ENCODE results near the gene RASGEF1C.

The RASGEF1C gene

GRCh38 chr5:180141068-180141660, 67.8 kb downstream of the RASGEF1C start:
- in situ Hi-C loops (cut with HindIII; ENCODE audit: low pct_ligation_motif_present, low pct_unique_long_range_greater_than_20kb, low sequenced_read_pairs) = no loop called here
- no peak for DNase-seq

- in situ Hi-C loops (cut with HindIII; ENCODE audit: low pct_ligation_motif_present, low pct_unique_long_range_greater_than_20kb, low sequenced_read_pairs) = no loop called here
- DNase-seq = no peak
Observed at GRCh38 chr5:180140571-180140970, 68.4 kb downstream of the RASGEF1C start.

GRCh38 chr5:180140079-180140554, 68.9 kb downstream of the RASGEF1C start:
- no peak for DNase-seq
- in situ Hi-C loops (cut with HindIII; ENCODE audit: low pct_ligation_motif_present, low pct_unique_long_range_greater_than_20kb, low sequenced_read_pairs) = no loop called here

- DNase-seq = no peak
- in situ Hi-C loops (cut with HindIII; ENCODE audit: low pct_ligation_motif_present, low pct_unique_long_range_greater_than_20kb, low sequenced_read_pairs) = no loop called here
Observed at GRCh38 chr5:180139731-180140055, 69.3 kb downstream of the RASGEF1C start.

GRCh38 chr5:180138976-180139730, 69.9 kb downstream of the RASGEF1C start:
- DNase-seq = no peak
- in situ Hi-C loops (cut with HindIII; ENCODE audit: low pct_ligation_motif_present, low pct_unique_long_range_greater_than_20kb, low sequenced_read_pairs) = no loop called here

- DNase-seq = no peak
- in situ Hi-C loops (cut with HindIII; ENCODE audit: low pct_ligation_motif_present, low pct_unique_long_range_greater_than_20kb, low sequenced_read_pairs) = no loop called here
Observed at GRCh38 chr5:180138214-180138975, 70.6 kb downstream of the RASGEF1C start.

GRCh38 chr5:180137401-180138213, 71.4 kb downstream of the RASGEF1C start:
- in situ Hi-C loops (cut with HindIII; ENCODE audit: low pct_ligation_motif_present, low pct_unique_long_range_greater_than_20kb, low sequenced_read_pairs) = no loop called here
- DNase-seq = no peak

GRCh38 chr5:180136630-180137381, 72.2 kb downstream of the RASGEF1C start:
- in situ Hi-C loops (cut with HindIII; ENCODE audit: low pct_ligation_motif_present, low pct_unique_long_range_greater_than_20kb, low sequenced_read_pairs) = no loop called here
- DNase-seq = no peak

GRCh38 chr5:180135967-180136629, 72.9 kb downstream of the RASGEF1C start:
- no peak for DNase-seq

GRCh38 chr5:180135128-180135955, 73.7 kb downstream of the RASGEF1C start:
- in situ Hi-C loops (cut with HindIII; ENCODE audit: low pct_ligation_motif_present, low pct_unique_long_range_greater_than_20kb, low sequenced_read_pairs) = no loop called here
- DNase-seq = peak; percentile 35

More at GRCh38 chr5:180135967-180136629, 72.9 kb downstream of the RASGEF1C start:
- in situ Hi-C loops (cut with HindIII; ENCODE audit: low pct_ligation_motif_present, low pct_unique_long_range_greater_than_20kb, low sequenced_read_pairs) = no loop called here

- DNase-seq = no peak
- in situ Hi-C loops (cut with HindIII; ENCODE audit: low pct_ligation_motif_present, low pct_unique_long_range_greater_than_20kb, low sequenced_read_pairs) = no loop called here
Observed at GRCh38 chr5:180133971-180134508, 75.0 kb downstream of the RASGEF1C start.

- in situ Hi-C loops (cut with HindIII; ENCODE audit: low pct_ligation_motif_present, low pct_unique_long_range_greater_than_20kb, low sequenced_read_pairs) = no loop called here
- no peak for DNase-seq
Observed at GRCh38 chr5:180133551-180133950, 75.5 kb downstream of the RASGEF1C start.

GRCh38 chr5:180133060-180133459, 76.0 kb downstream of the RASGEF1C start:
- no peak for DNase-seq
- in situ Hi-C loops (cut with HindIII; ENCODE audit: low pct_ligation_motif_present, low pct_unique_long_range_greater_than_20kb, low sequenced_read_pairs) = no loop called here

- no peak for DNase-seq
- in situ Hi-C loops (cut with HindIII; ENCODE audit: low pct_ligation_motif_present, low pct_unique_long_range_greater_than_20kb, low sequenced_read_pairs) = no loop called here
Observed at GRCh38 chr5:180130876-180131740, 77.9 kb downstream of the RASGEF1C start.

GRCh38 chr5:180130291-180130869, 78.6 kb downstream of the RASGEF1C start:
- no peak for DNase-seq
- in situ Hi-C loops (cut with HindIII; ENCODE audit: low pct_ligation_motif_present, low pct_unique_long_range_greater_than_20kb, low sequenced_read_pairs) = no loop called here
